HUES64 (cell line): ENCODE data around the gene PI4K2A. TPM values are rescaled to one million over a fixed set of nuclear protein-coding genes. Genes with fewer than 3 reads are reported as not detected.
A peak's percentile ranks its signal among the peaks of the same experiment; 100 is the strongest.

Experiments used
- H3K27ac ChIP-seq: 2 replicates; pipeline ENCODE4 v1.7.0; 2013; ENCODE audit warnings: low read depth, low read length, inconsistent platforms
- H3K27me3 ChIP-seq: 2 replicates; pipeline ENCODE4 v1.6.1; 2013; ENCODE audit warnings: mild to moderate bottlenecking, low read length; ENCODE audit not compliant: insufficient read depth
- H3K36me3 ChIP-seq: 2 replicates; pipeline ENCODE4 v1.6.1; 2013; ENCODE audit warnings: mild to moderate bottlenecking, low read length; ENCODE audit not compliant: insufficient read depth
- H3K4me1 ChIP-seq: 2 replicates; pipeline ENCODE4 v1.6.1; 2013; ENCODE audit warnings: mild to moderate bottlenecking, low read length, moderate library complexity; ENCODE audit not compliant: insufficient read depth
- H3K4me3 ChIP-seq: 2 replicates; pipeline ENCODE4 v1.5.1; 2013; ENCODE audit warnings: mild to moderate bottlenecking, low read length, moderate library complexity
- H3K9ac ChIP-seq: 2 replicates; pipeline ENCODE4 v1.6.1; 2013; ENCODE audit warnings: mild to moderate bottlenecking, low read depth, low read length
- H3K9me3 ChIP-seq: 2 replicates; pipeline ENCODE4 v1.6.1; 2013; ENCODE audit warnings: low read depth, low read length; ENCODE audit not compliant: insufficient read depth
- WGBS: fragments of 150-250, 120-280 bp; methylation state at CpG from one replicate; pipeline ENCODE4 v1.1.7; 2013; ENCODE audit warnings: missing lambda C conversion rate; 5-methylcytosine and 5-hydroxymethylcytosine counted together
- polyA plus RNA-seq, 2 experiments: library from polyadenylated mRNA; stranded (reverse); fragments of 50-300 nt; gene quantifications; one replicate each; pipeline ENCODE4 v1.2.3, GENCODE V29; 2013

Gene PI4K2A
- 15.1 TPM for polyA plus RNA-seq (2013, experiment 1 of 2)
- 16.5 TPM for polyA plus RNA-seq (2013, experiment 2 of 2)

- Histone ChIP-seq H3K36me3 (peaks cover 19% of the 10 kb centered on the region), H3K9ac (peak within 1 kb of the TSS; percentile 69), H3K4me1 (peaks cover 9% of the 10 kb centered on the region), H3K9me3 (no peaks in the 10 kb centered on the region), H3K4me3 (peak within 1 kb of the TSS; percentile 74), H3K27ac (peak within 1 kb of the TSS; percentile 69; the same call in 1 of the 2 replicates), H3K27me3 (no peaks in the 10 kb centered on the region)
- 1% methylated on average over 54 of the region's 54 CpGs for WGBS
These were observed at the start of gene PI4K2A for GRCh38 chr10:97640174-97640867. Gene PI4K2A (plus strand): TSS chr10:97640671. CDS start chr10:97640743, 72 bp downstream.

- H3K4me3 ChIP-seq = no peak overlapping the region
- H3K9me3 ChIP-seq = no peaks in the 10 kb centered on the region
- no peak overlapping the region for H3K9ac ChIP-seq
- H3K27ac ChIP-seq = no peak overlapping the region
- no peaks in the 10 kb centered on the region for H3K4me1 ChIP-seq
- H3K36me3 ChIP-seq = no peaks in the 10 kb centered on the region
- H3K27me3 ChIP-seq = no peaks in the 10 kb centered on the region
- 89% methylated on average over 5 of the region's 5 CpGs for WGBS
These were observed 49.5 kb upstream of the PI4K2A start for GRCh38 chr10:97590748-97591495.

GRCh38 chr10:97593421-97593820 is 47.0 kb upstream of the PI4K2A start:
- H3K27ac ChIP-seq = no peak overlapping the region
- no peaks in the 10 kb centered on the region for H3K4me1 ChIP-seq
- no peaks in the 10 kb centered on the region for H3K36me3 ChIP-seq
- H3K27me3 ChIP-seq = no peaks in the 10 kb centered on the region
- H3K4me3 ChIP-seq = no peak overlapping the region
- H3K9ac ChIP-seq = no peak overlapping the region
- WGBS = 87% methylated on average over 4 of the region's 4 CpGs
- no peaks in the 10 kb centered on the region for H3K9me3 ChIP-seq

- WGBS = 86% methylated on average over 10 of the region's 10 CpGs
- Histone ChIP-seq H3K4me1 (no peaks in the 10 kb centered on the region), H3K4me3 (no peak overlapping the region), H3K9me3 (no peaks in the 10 kb centered on the region), H3K27ac (no peak overlapping the region), H3K27me3 (no peaks in the 10 kb centered on the region), H3K9ac (no peak overlapping the region), H3K36me3 (no peaks in the 10 kb centered on the region)
These were observed 44.1 kb upstream of the PI4K2A start for GRCh38 chr10:97596101-97597082.

- no peaks in the 10 kb centered on the region for H3K4me1 ChIP-seq
- no peaks in the 10 kb centered on the region for H3K9me3 ChIP-seq
- H3K27ac ChIP-seq = no peak overlapping the region
- H3K36me3 ChIP-seq = no peaks in the 10 kb centered on the region
- 92% methylated on average over 2 of the region's 2 CpGs for WGBS
- H3K27me3 ChIP-seq = no peaks in the 10 kb centered on the region
- H3K4me3 ChIP-seq = no peak overlapping the region
- H3K9ac ChIP-seq = no peak overlapping the region
These were observed 42.7 kb upstream of the PI4K2A start for GRCh38 chr10:97597778-97598177.

- no peak overlapping the region for H3K27ac ChIP-seq
- no peaks in the 10 kb centered on the region for H3K36me3 ChIP-seq
- no peak overlapping the region for H3K4me3 ChIP-seq
- no peaks in the 10 kb centered on the region for H3K9me3 ChIP-seq
- no peaks in the 10 kb centered on the region for H3K4me1 ChIP-seq
- WGBS = 96% methylated on average over 19 of the region's 19 CpGs
- no peak overlapping the region for H3K9ac ChIP-seq
- no peaks in the 10 kb centered on the region for H3K27me3 ChIP-seq
These were observed 41.8 kb upstream of the PI4K2A start for GRCh38 chr10:97598407-97599271.

- Histone ChIP-seq H3K4me1 (no peaks in the 10 kb centered on the region), H3K9me3 (no peaks in the 10 kb centered on the region), H3K9ac (no peak overlapping the region), H3K27me3 (no peaks in the 10 kb centered on the region), H3K27ac (no peak overlapping the region), H3K4me3 (no peak overlapping the region), H3K36me3 (no peaks in the 10 kb centered on the region)
- WGBS = 91% methylated on average over 6 of the region's 6 CpGs
These were observed 41.2 kb upstream of the PI4K2A start for GRCh38 chr10:97599272-97599619.

GRCh38 chr10:97600616-97601015 is 39.9 kb upstream of the PI4K2A start:
- Histone ChIP-seq H3K9me3 (no peaks in the 10 kb centered on the region), H3K36me3 (no peaks in the 10 kb centered on the region), H3K4me1 (no peaks in the 10 kb centered on the region), H3K4me3 (no peak overlapping the region), H3K27me3 (no peaks in the 10 kb centered on the region), H3K9ac (no peak overlapping the region), H3K27ac (no peak overlapping the region)
- 100% methylated on average over 1 of the region's 1 CpG for WGBS

GRCh38 chr10:97601268-97602215 is 38.9 kb upstream of the PI4K2A start:
- H3K9me3 ChIP-seq = no peaks in the 10 kb centered on the region
- H3K4me3 ChIP-seq = no peak overlapping the region
- no peak overlapping the region for H3K27ac ChIP-seq
- no peak overlapping the region for H3K9ac ChIP-seq
- no peaks in the 10 kb centered on the region for H3K27me3 ChIP-seq
- H3K36me3 ChIP-seq = no peaks in the 10 kb centered on the region
- no peaks in the 10 kb centered on the region for H3K4me1 ChIP-seq
- 84% methylated on average over 21 of the region's 21 CpGs for WGBS
